GM18526 (cell line): ENCODE measurements around the gene KRT8.

Source experiments
- POLR2A ChIP-seq: IDR thresholded peaks from 3 replicates; pipeline ENCODE4 v1.6.1; 2011; ENCODE audit not compliant: insufficient read length; ENCODE audit errors: extremely low read depth

The KRT8 gene

GRCh38 chr12:52874573-52875435 lies 30.1 kb downstream of the KRT8 start:
- no peak for TF ChIP-seq POLR2A

- TF ChIP-seq POLR2A, result no peak
Measured at GRCh38 chr12:52873832-52874572, 30.9 kb downstream of the KRT8 start.

DNA sequence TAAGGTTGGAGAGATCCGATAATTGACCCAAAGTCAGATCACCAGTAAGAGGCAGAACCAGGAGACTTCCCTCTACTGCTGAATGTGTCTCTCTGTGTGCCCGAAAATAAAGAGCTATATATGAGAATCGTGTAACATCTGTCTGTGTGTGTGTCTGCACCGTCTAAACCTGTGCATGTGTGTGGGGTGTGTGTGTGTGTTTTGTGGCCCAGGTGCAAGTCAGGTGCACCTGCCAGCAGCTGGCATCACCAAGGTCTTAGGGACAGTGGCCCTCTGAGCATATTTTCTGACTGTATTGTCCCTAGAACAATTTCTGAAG lies 31.4 kb downstream of the KRT8 start:
- TF ChIP-seq POLR2A, result no peak

GRCh38 chr12:52872644-52873389 lies 32.1 kb downstream of the KRT8 start:
- TF ChIP-seq POLR2A, result no peak

DNA sequence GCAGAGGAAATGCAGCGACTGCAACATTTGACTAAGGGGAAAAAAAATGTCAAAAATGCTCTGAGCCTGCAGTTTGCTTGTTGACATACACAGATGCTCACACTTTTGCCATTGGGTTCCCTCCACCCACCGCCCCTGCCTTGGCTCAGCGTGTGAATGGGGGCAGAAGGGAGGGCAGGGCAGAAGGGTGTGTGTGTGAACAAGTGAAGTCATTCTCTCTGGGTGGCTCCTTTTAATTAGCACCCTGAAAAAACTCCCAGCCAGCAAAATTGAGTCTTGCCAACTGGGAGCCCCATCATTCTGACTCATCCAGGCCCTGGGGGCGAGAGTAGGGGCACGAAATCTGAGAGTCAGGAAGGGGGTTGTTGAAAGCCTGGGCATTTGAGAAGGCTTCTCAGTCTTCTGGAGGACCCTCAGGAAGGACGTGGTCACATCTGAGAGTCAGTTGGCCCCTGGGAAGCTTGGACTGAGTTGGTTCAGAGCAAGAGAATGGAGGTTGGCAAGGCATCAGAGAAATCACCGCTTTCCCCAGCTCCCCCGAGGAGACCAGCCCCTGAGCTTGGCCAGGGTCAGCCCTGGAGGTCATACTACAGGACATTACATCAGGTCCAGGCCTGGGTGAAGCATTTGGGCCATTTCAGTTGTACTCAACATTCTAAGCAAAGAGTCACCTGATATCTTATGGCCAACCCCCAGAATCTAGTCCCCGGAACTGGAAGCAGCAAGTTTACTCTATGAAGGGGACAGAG lies 33.4 kb downstream of the KRT8 start:
- no peak for TF ChIP-seq POLR2A

DNA sequence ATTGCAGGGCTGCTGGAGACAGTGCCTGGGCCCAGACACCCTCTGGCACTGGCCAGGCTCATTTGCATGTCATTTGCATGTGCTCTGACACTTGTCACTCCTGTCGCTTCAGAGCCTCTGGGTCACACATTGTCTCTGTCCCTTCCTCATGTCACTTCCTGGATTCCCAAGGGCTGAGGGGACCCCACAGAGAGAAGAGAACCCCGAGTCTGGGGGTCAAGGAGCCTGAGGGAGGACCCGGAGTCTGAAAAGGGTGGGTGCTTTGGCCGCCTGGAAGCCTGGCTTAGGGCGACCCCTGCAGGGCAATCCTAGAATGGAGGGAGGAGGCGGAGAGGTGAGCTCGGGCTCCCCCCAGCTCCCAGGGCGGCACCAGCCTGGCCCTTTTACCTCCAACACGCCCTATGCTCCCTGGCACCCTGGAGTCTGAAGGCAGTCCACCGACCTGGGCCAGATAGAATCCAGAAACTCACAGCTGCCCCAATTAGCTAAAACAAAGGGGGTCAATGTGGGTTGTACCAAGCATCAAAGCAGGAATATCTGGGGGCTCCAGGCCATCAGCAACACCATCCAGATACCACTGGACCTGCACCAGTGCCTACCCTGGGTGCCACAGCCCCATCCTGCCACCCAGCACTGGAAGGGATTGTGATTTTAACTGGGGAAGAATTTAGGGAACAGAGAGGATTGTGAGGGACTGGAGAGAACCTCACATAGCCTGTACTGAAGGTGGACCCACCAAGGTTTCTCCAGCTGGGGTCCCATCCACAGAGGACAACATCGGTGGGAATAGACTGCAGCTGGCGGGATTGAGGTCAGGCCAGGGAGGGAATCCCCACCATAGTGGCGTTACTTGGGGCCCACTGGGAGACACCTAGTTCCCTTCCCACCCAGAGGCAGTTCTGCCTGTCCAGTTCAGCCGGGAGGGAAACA lies 34.2 kb downstream of the KRT8 start:
- no peak for TF ChIP-seq POLR2A

DNA sequence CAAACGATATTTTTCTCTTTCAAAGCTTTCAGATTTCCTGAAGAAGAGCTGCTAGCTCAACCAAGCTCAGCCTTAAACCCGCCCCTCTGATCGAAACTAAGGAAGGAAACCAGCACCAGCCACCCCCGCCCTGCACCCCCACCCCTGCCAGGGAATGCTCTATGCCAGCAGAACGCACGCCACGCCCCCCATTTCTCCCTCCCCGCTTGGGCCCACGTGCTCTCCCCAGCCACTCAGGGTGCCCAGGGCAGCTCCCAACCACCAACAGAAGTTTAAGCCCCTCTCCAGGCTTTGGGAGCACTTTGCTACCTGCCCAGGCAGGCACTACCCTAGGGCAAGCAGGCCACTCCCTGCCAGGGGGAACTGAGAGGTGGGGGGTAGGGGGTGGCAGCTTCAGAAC lies 37.2 kb downstream of the KRT8 start:
- no peak for TF ChIP-seq POLR2A

- TF ChIP-seq POLR2A, result no peak
Measured at GRCh38 chr12:52867152-52867551, 37.7 kb downstream of the KRT8 start.

DNA sequence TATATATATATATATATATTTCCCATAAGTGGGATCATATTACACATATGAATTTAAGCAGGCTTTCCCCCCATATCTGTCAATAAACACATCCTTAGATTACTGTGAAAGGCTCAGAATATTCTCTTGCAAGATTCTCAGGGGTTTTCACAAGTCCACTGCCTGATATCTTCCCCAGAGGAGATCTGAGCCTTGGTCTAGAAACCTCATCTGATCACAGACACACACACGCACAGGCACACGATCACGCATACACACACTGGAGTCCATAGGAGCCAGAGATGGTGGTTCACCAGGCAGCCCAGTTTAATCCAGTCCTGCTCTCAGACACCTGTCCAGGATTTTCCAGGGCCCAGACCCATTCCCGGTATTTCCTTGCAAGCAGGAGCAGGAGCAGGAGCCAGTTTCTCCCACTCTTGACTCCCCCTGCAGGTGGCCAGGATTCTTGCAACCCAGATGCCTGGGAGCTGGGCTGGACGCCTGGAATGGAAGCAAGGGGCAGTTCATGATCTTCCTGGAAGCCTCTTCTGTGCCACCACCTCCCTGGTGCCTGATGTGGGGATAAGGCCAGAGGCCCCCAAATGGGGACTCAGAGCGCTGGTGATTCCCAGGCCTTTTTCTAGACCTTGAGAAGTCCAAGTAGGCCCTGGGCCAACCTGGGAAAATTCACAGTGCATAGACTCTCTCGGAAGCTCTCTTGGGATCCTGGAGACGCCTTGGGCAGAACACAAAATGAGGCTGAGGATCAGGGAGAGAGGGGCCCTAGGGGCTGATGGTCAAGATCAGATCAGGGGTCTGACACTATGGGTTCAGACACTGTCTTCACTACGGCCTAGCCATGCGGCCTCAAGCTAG lies 39.6 kb downstream of the KRT8 start:
- no peak for TF ChIP-seq POLR2A

DNA sequence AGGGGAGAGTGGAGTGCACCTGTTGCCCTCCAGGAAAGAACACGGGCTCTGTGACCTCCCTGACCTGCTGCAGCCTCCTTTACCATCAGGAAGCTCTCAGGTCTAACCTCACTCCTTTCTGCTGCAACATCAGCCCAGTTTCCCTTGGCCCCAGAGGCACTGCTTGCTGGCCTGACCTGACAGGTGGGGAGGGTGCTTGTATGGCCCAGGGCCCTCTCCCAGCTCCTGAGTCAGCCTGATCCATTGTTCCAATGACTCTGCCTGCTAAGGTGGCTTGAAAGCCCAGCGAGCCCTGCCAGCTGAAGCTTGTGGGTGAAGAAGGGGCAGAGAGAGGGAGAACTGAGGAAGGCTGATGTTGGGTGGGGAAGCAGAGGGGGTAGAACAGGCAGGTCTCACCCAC lies 42.9 kb downstream of the KRT8 start:
- TF ChIP-seq POLR2A, result no peak

DNA sequence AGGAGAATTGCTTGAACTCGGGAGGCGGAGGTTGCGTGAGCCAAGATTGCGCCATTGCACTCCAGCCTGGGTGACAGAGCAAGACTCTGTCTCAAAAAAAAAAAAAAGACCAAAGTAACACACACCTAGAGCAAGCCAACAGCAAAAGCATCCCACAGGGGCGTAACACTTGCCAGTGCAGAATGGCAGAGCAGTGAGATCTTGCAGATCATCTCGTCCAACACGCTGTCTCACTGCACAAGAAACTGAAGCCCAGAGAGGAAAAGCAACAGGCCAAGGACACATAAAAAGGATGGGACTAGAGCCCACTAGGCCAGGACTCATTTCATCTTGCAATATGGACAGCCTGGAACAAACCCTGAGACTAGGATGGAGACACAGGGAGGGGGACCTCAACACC lies 43.4 kb downstream of the KRT8 start:
- TF ChIP-seq POLR2A, result no peak

GRCh38 chr12:52860102-52860823 lies 44.6 kb downstream of the KRT8 start:
- no peak for TF ChIP-seq POLR2A

DNA sequence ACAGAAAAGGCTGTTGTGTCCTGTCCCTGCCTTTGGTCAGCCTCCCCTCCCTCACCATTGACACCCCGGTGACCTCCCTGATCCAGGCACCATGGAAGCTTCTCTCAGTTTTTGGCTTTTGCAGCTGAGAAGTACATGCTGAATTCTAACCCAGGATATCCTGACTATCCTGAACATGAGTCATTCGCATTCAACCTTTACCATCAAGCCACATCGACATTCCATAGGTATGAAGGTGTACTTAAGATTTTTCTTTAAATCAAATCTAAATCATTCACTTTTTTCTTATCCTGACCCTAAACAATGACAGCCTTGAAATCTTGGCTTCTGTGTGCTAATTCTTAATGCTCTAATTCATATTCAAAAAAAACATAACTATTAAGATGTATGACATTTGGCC lies 47.4 kb downstream of the KRT8 start:
- TF ChIP-seq POLR2A, result no peak
